AG04450 (cell line): ENCODE measurements around the gene TCEA2. TPM values are rescaled to one million over a fixed set of nuclear protein-coding genes. Genes with fewer than 3 reads are reported as not detected.

Experiments
- CTCF ChIA-PET: fragments of 300-600, 350-600 bp; formaldehyde crosslinking; extraction: SDS; loops from one replicate; lab custom pipeline; 2022; ENCODE audit warnings: antibody characterized with exemption, inconsistent platforms; lab: Charles Lee
- POLR2A ChIA-PET: fragments of 350-600 bp; formaldehyde crosslinking; extraction: SDS; loops from one replicate; lab custom pipeline; 2021; ENCODE audit warnings: antibody characterized with exemption, inconsistent platforms; lab: Yijun Ruan, JAX
- DNase-seq: peaks from one replicate; pipeline ENCODE4 v3.0.0-alpha.2; 2011; ENCODE audit warnings: low read depth, low spot score
- H3K27ac ChIP-seq: one replicate; pipeline ENCODE4 v1.5.1; 2012; ENCODE audit warnings: low read depth, low read length, control low read depth
- H3K27me3 ChIP-seq: one replicate; pipeline ENCODE4 v1.6.0; 2012; ENCODE audit warnings: low read length; ENCODE audit not compliant: control insufficient read depth, insufficient read depth
- H3K4me3 ChIP-seq: 2 replicates; pipeline ENCODE4 v1.5.1; 2011; ENCODE audit warnings: mild to moderate bottlenecking, low read depth, low read length, control low read depth
- H3K9me3 ChIP-seq: 2 replicates; pipeline ENCODE4 v1.5.1; 2012; ENCODE audit warnings: low read length; ENCODE audit not compliant: control insufficient read depth, insufficient read depth
- polyA plus RNA-seq: library from polyadenylated mRNA; depleted of rRNA; stranded (reverse); fragments of >200 nt; gene quantifications from 2 replicates; pipeline ENCODE4 v1.2.3, GENCODE V29; 2011
- TF ChIP-seq, protein P1 (sequence below): IDR thresholded peaks from 2 replicates; pipeline ENCODE4 v1.5.1; 2011; ENCODE audit warnings: low read depth, low read length, control low read depth, inconsistent platforms

TCEA2 gene
- polyA plus RNA-seq, 1 experiment = 12.8 TPM

- ChIA-PET POLR2A (no interaction called here), CTCF (interaction anchor here (0.6 to 2.0 kb wide), 4 partner anchors 9 to 22 kb away, joined by 3 to 13 read pairs (median 4); partner anchors contain the start of genes OPRL1 and RGS19)
- no peak overlapping the region for H3K27ac ChIP-seq
- no peaks in the 10 kb centered on the region; the same call in 1 of the 2 replicates for H3K9me3 ChIP-seq
- H3K4me3 ChIP-seq = no peak overlapping the region
- DNase-seq = no peak
- H3K27me3 ChIP-seq = peaks cover 15% of the 10 kb centered on the region
- TF ChIP-seq, protein P1, sequence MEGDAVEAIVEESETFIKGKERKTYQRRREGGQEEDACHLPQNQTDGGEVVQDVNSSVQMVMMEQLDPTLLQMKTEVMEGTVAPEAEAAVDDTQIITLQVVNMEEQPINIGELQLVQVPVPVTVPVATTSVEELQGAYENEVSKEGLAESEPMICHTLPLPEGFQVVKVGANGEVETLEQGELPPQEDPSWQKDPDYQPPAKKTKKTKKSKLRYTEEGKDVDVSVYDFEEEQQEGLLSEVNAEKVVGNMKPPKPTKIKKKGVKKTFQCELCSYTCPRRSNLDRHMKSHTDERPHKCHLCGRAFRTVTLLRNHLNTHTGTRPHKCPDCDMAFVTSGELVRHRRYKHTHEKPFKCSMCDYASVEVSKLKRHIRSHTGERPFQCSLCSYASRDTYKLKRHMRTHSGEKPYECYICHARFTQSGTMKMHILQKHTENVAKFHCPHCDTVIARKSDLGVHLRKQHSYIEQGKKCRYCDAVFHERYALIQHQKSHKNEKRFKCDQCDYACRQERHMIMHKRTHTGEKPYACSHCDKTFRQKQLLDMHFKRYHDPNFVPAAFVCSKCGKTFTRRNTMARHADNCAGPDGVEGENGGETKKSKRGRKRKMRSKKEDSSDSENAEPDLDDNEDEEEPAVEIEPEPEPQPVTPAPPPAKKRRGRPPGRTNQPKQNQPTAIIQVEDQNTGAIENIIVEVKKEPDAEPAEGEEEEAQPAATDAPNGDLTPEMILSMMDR = peak; percentile 84
Observed at GRCh38 chr20:64057628-64058498, 5.1 kb upstream of the TCEA2 start.

DNA sequence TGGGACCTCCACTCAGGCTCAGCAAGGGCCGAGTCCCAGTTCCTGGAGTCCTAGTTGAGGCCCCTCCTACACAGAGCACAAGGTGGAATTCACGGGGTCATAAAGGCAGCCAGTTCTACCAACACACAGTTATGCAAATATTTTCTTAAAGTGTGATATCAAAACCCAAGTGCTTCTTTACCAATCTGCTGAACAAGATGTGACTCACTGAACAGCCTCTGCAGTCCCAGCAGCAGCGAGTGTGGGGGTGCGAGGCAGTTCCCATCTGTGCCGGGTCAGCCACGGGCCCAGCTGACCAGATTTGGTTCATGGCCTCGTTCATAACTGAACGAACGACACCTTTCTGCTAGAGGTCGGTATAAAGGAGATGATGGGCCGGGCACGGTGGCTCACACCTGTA is 4.5 kb upstream of the TCEA2 start:
- TF ChIP-seq, protein P1 = no peak
- Histone ChIP-seq H3K27me3 (peaks cover 12% of the 10 kb centered on the region), H3K4me3 (no peak overlapping the region), H3K27ac (no peak overlapping the region), H3K9me3 (no peaks in the 10 kb centered on the region; the same call in 1 of the 2 replicates)
- ChIA-PET CTCF (interaction anchor here (0.7 to 1.8 kb wide), 3 partner anchors 15 to 283 kb away, joined by 3 to 10 read pairs (median 4); no protein-coding TSS in a partner anchor), POLR2A (interaction anchor here (0.7 kb wide), 1 partner anchor 194 kb away, joined by 8 read pairs; the partner anchor contains the start of gene TPD52L2)
- no peak for DNase-seq

DNA sequence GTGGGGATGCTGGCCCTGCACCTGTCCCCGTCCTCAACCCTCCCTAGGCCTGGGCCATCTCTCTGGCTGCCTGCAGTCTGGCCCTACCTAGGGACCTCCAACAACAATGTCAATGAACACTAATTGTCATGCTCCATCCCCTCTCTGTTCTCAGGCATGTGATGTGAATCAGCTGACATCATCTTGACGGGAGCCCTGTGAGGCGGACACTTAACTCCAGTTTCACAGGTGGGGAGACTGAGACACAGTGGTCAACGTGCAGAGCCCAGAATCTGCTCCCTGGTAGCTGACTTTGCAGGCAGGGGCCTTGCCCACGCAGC is 762 bp upstream of the TCEA2 start:
- TF ChIP-seq, protein P1 = no peak
- Histone ChIP-seq H3K9me3 (no peaks in the 10 kb centered on the region; the same call in 1 of the 2 replicates), H3K27ac (peak overlapping the region; percentile 80), H3K27me3 (peaks cover under 1% of the 10 kb centered on the region), H3K4me3 (peak overlapping the region; percentile 65)
- DNase-seq = no peak
- ChIA-PET POLR2A (interaction anchor here (0.9 to 1.0 kb wide), 2 partner anchors 12 to 790 kb away, joined by 4 to 5 read pairs; no protein-coding TSS in a partner anchor), CTCF (interaction anchor here (0.7 to 1.3 kb wide), 2 partner anchors 23 to 82 kb away, joined by 3 to 6 read pairs; partner anchors contain the start of gene PRPF6)

GRCh38 chr20:64063389-64064144 is 569 bp downstream of the TCEA2 start:
- DNase-seq = no peak
- Histone ChIP-seq H3K9me3 (no peaks in the 10 kb centered on the region; the same call in 1 of the 2 replicates), H3K27me3 (no peaks in the 10 kb centered on the region), H3K27ac (peak overlapping the region; percentile 21), H3K4me3 (peak overlapping the region; percentile 88)
- ChIA-PET POLR2A (interaction anchor here (0.6 to 0.9 kb wide), 4 partner anchors 13 to 229 kb away, joined by 3 to 6 read pairs (median 4); partner anchors contain the start of gene TPD52L2), CTCF (interaction anchor here (1.1 to 1.3 kb wide), 2 partner anchors 24 to 57 kb away, joined by 4 to 6 read pairs; no protein-coding TSS in a partner anchor)
- TF ChIP-seq, protein P1 = no peak
